Measurements from ENCODE around the gene HPDL. TPM values are rescaled to one million over a fixed set of nuclear protein-coding genes. Genes with fewer than 3 reads are reported as not detected.

Gene HPDL
- total and polyA plus RNA-seq, 2 experiments from 2014 or later: 3.9 to 5.1 TPM

GRCh38 chr1:45291716-45292115 is 35.0 kb upstream of the HPDL start:
- no peaks in the 10 kb centered on the region for H3K27me3 ChIP-seq
- DNase-seq (ENCODE audit: low spot score): peak; percentile 22
- no peak overlapping the region for H3K4me3 ChIP-seq
- no peaks in the 10 kb centered on the region for H3K36me3 ChIP-seq (replicated peaks; ENCODE audit: insufficient read depth, low read depth)
- 58% methylated on average over 2 of the region's 2 CpGs for WGBS (ENCODE audit: low lambda C conversion rate, missing lambda C conversion rate)
- H3K27ac ChIP-seq: no peak overlapping the region
- H2AFZ ChIP-seq: no peak overlapping the region
- H4K20me1 ChIP-seq (ENCODE audit: insufficient read depth, poor library complexity, severe bottlenecking): no peaks in the 10 kb centered on the region
- H3K9me3 ChIP-seq (ENCODE audit: low read depth): no peaks in the 10 kb centered on the region
- H3K79me2 ChIP-seq: no peaks in the 10 kb centered on the region
- H3K9me2 ChIP-seq (replicated peaks; ENCODE audit: insufficient read depth): no peaks in the 10 kb centered on the region
- H3K4me1 ChIP-seq (ENCODE audit: insufficient read depth): no peaks in the 10 kb centered on the region
- TF ChIP-seq, protein P1, sequence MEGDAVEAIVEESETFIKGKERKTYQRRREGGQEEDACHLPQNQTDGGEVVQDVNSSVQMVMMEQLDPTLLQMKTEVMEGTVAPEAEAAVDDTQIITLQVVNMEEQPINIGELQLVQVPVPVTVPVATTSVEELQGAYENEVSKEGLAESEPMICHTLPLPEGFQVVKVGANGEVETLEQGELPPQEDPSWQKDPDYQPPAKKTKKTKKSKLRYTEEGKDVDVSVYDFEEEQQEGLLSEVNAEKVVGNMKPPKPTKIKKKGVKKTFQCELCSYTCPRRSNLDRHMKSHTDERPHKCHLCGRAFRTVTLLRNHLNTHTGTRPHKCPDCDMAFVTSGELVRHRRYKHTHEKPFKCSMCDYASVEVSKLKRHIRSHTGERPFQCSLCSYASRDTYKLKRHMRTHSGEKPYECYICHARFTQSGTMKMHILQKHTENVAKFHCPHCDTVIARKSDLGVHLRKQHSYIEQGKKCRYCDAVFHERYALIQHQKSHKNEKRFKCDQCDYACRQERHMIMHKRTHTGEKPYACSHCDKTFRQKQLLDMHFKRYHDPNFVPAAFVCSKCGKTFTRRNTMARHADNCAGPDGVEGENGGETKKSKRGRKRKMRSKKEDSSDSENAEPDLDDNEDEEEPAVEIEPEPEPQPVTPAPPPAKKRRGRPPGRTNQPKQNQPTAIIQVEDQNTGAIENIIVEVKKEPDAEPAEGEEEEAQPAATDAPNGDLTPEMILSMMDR (IDR thresholded peaks at IDR 0.05; ENCODE audit: poor library complexity): no peak
- TF ChIP-seq EZH2 (IDR thresholded peaks at IDR 0.05; ENCODE audit: borderline replicate concordance): no peak
- no peak for TF ChIP-seq EZH2phosphoT487 (IDR thresholded peaks at IDR 0.05; ENCODE audit: low read depth, severe bottlenecking, unreplicated experiment)
- H3K4me2 ChIP-seq: no peak overlapping the region

DNA sequence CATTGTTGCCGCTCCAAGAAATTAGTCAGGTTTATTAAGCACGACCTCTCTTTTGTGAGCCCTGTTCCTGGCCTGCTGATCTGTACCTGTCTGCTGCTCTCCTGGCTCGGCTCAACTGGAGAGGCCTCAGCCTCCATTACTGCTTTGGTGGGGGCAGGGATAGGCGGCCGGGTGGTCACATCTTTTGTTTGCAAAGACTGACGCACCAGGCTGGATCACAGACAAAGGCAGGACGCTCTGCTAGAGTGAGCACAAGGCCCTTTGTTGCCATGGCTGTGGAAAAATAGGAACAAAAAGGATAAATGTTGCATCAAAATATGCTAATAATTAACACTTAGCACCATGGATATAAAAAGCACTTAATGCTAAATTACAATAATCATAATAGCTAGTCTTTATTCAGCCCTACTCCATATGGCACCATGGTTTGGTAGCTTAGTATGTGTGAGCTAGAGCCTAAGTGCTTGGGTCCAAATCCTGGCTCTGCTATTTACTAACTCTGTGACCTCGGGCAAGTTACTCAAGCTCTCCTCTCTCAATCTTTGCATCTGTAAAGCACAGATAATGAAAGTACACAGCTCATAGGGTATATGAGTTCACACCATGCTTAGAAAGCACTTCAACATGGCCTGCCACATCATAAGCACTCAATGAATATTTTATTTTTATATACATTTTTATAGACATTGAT is 28.9 kb upstream of the HPDL start:
- no peaks in the 10 kb centered on the region for H3K9me2 ChIP-seq (replicated peaks; ENCODE audit: insufficient read depth)
- peaks cover 2% of the 10 kb centered on the region for H3K4me1 ChIP-seq (ENCODE audit: insufficient read depth)
- peak; percentile 19 for DNase-seq (ENCODE audit: low spot score)
- no peaks in the 10 kb centered on the region for H3K9me3 ChIP-seq (ENCODE audit: low read depth)
- H3K36me3 ChIP-seq (replicated peaks; ENCODE audit: insufficient read depth, low read depth): no peaks in the 10 kb centered on the region
- H3K4me2 ChIP-seq: no peak overlapping the region
- no peak overlapping the region for H2AFZ ChIP-seq
- no peak overlapping the region for H3K27ac ChIP-seq
- 53% methylated on average over 8 of the region's 8 CpGs for WGBS (ENCODE audit: low lambda C conversion rate, missing lambda C conversion rate)
- H3K79me2 ChIP-seq: no peaks in the 10 kb centered on the region
- no peaks in the 10 kb centered on the region for H3K27me3 ChIP-seq
- no peak overlapping the region for H3K4me3 ChIP-seq
- TF ChIP-seq EZH2 (IDR thresholded peaks at IDR 0.05; ENCODE audit: borderline replicate concordance) (no peak), EZH2phosphoT487 (IDR thresholded peaks at IDR 0.05; ENCODE audit: low read depth, severe bottlenecking, unreplicated experiment) (no peak)
- TF ChIP-seq, protein P1 (IDR thresholded peaks at IDR 0.05; ENCODE audit: poor library complexity): no peak
- no peaks in the 10 kb centered on the region for H4K20me1 ChIP-seq (ENCODE audit: insufficient read depth, poor library complexity, severe bottlenecking)

GRCh38 chr1:45299296-45299695 is 27.4 kb upstream of the HPDL start:
- H3K9me3 ChIP-seq (ENCODE audit: low read depth): no peaks in the 10 kb centered on the region
- H3K36me3 ChIP-seq (replicated peaks; ENCODE audit: insufficient read depth, low read depth): no peaks in the 10 kb centered on the region
- no peak for DNase-seq (ENCODE audit: low spot score)
- no peaks in the 10 kb centered on the region for H3K79me2 ChIP-seq
- no peak for TF ChIP-seq EZH2phosphoT487 (IDR thresholded peaks at IDR 0.05; ENCODE audit: low read depth, severe bottlenecking, unreplicated experiment)
- TF ChIP-seq EZH2 (IDR thresholded peaks at IDR 0.05; ENCODE audit: borderline replicate concordance): no peak
- TF ChIP-seq, protein P1 (IDR thresholded peaks at IDR 0.05; ENCODE audit: poor library complexity): no peak
- H2AFZ ChIP-seq: no peak overlapping the region
- no peak overlapping the region for H3K27ac ChIP-seq
- H3K4me3 ChIP-seq: no peak overlapping the region
- no peak overlapping the region for H3K4me2 ChIP-seq
- WGBS (ENCODE audit: low lambda C conversion rate, missing lambda C conversion rate): 80% methylated on average over 1 of the region's 1 CpG
- H3K9me2 ChIP-seq (replicated peaks; ENCODE audit: insufficient read depth): no peaks in the 10 kb centered on the region
- no peaks in the 10 kb centered on the region for H4K20me1 ChIP-seq (ENCODE audit: insufficient read depth, poor library complexity, severe bottlenecking)
- H3K4me1 ChIP-seq (ENCODE audit: insufficient read depth): peaks cover 6% of the 10 kb centered on the region
- no peaks in the 10 kb centered on the region for H3K27me3 ChIP-seq

Data from hepatocyte (in vitro differentiated cells).